ENCODE results near the gene MTM1. TPM values are rescaled to one million over a fixed set of nuclear protein-coding genes. Genes with fewer than 3 reads are reported as not detected.

The MTM1 gene
- polyA plus RNA-seq, 1 donor from 2014 or later = 7.1 TPM

DNA sequence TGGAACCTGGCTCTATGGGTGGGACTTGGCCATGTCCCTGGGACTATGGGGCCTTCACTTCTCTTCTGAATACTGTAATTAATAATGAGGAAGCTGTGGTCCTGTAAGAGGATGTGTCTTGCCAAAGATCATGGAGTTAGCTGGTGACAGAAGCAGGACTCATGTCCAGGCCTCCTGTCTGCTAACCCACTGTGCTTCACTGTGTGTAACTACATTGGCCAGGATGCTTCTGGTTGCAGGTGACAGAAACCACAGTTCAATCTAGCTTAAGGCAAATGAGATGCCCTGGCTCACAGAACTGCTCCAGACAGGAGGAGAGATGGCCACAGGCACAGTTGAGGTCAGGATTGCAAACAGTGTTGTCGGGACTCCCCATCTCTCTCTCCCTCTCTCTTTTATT is 127.9 kb downstream of the MTM1 start:
- no peaks in the 10 kb centered on the region for H3K9me3 ChIP-seq (ENCODE audit: low read length)
- H3K27me3 ChIP-seq (ENCODE audit: insufficient read depth, low read depth, low read length) = no peaks in the 10 kb centered on the region
- H2AFZ ChIP-seq (ENCODE audit: low read depth, low read length) = no peak overlapping the region
- no peak overlapping the region for H3K4me3 ChIP-seq (ENCODE audit: low read length)
- H3K27ac ChIP-seq (ENCODE audit: low read length) = no peak overlapping the region
- H3F3A ChIP-seq (ENCODE audit: insufficient read depth, low read length, poor library complexity, severe bottlenecking) = no peaks in the 10 kb centered on the region
- no peak overlapping the region for H3K4me2 ChIP-seq (ENCODE audit: low read length)
- no peaks in the 10 kb centered on the region for H4K20me1 ChIP-seq (ENCODE audit: insufficient read depth)
- H3K79me2 ChIP-seq (replicated peaks; ENCODE audit: insufficient read depth, low read length) = no peaks in the 10 kb centered on the region
- no peak overlapping the region for H3K9ac ChIP-seq (ENCODE audit: low read length)
- TF ChIP-seq EZH2 (IDR thresholded peaks at IDR 0.05; ENCODE audit: borderline replicate concordance, insufficient read depth, low read length, poor library complexity, severe bottlenecking) = no peak
- no peaks in the 10 kb centered on the region for H3K36me3 ChIP-seq (ENCODE audit: insufficient read depth, low read length)
- H3K9me2 ChIP-seq (ENCODE audit: insufficient read depth, low read length) = no peaks in the 10 kb centered on the region

DNA sequence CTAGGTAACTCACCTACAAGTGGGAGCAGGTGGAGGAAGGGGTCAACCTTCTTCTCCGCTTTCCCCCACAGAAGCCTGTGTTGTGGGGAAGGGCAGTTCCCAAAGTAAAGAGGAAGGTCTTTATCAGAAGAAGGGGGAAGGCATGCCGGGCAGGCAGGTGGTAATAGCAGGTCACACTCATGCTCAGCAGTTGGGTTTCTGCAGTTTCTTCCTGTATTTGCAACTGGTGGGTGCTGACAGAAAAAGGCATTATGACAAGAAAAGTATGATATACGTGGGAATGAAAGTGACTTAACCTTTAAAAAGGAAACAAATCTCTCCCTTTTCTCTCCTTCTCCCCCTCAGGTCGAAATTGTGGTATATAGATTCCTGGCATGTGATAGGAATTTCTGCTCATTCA is 128.4 kb downstream of the MTM1 start:
- H4K20me1 ChIP-seq (ENCODE audit: insufficient read depth) = no peaks in the 10 kb centered on the region
- no peaks in the 10 kb centered on the region for H3K27me3 ChIP-seq (ENCODE audit: insufficient read depth, low read depth, low read length)
- H3F3A ChIP-seq (ENCODE audit: insufficient read depth, low read length, poor library complexity, severe bottlenecking) = no peaks in the 10 kb centered on the region
- no peak overlapping the region for H3K4me3 ChIP-seq (ENCODE audit: low read length)
- H3K9ac ChIP-seq (ENCODE audit: low read length) = no peak overlapping the region
- TF ChIP-seq TAF1 (IDR thresholded peaks at IDR 0.05; ENCODE audit: low read depth) = no peak
- TF ChIP-seq, protein P1, sequence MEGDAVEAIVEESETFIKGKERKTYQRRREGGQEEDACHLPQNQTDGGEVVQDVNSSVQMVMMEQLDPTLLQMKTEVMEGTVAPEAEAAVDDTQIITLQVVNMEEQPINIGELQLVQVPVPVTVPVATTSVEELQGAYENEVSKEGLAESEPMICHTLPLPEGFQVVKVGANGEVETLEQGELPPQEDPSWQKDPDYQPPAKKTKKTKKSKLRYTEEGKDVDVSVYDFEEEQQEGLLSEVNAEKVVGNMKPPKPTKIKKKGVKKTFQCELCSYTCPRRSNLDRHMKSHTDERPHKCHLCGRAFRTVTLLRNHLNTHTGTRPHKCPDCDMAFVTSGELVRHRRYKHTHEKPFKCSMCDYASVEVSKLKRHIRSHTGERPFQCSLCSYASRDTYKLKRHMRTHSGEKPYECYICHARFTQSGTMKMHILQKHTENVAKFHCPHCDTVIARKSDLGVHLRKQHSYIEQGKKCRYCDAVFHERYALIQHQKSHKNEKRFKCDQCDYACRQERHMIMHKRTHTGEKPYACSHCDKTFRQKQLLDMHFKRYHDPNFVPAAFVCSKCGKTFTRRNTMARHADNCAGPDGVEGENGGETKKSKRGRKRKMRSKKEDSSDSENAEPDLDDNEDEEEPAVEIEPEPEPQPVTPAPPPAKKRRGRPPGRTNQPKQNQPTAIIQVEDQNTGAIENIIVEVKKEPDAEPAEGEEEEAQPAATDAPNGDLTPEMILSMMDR (IDR thresholded peaks at IDR 0.05; ENCODE audit: poor library complexity, severe bottlenecking) = no peak
- TF ChIP-seq EZH2 (IDR thresholded peaks at IDR 0.05; ENCODE audit: borderline replicate concordance, insufficient read depth, low read length, poor library complexity, severe bottlenecking) = no peak
- TF ChIP-seq, protein P2, sequence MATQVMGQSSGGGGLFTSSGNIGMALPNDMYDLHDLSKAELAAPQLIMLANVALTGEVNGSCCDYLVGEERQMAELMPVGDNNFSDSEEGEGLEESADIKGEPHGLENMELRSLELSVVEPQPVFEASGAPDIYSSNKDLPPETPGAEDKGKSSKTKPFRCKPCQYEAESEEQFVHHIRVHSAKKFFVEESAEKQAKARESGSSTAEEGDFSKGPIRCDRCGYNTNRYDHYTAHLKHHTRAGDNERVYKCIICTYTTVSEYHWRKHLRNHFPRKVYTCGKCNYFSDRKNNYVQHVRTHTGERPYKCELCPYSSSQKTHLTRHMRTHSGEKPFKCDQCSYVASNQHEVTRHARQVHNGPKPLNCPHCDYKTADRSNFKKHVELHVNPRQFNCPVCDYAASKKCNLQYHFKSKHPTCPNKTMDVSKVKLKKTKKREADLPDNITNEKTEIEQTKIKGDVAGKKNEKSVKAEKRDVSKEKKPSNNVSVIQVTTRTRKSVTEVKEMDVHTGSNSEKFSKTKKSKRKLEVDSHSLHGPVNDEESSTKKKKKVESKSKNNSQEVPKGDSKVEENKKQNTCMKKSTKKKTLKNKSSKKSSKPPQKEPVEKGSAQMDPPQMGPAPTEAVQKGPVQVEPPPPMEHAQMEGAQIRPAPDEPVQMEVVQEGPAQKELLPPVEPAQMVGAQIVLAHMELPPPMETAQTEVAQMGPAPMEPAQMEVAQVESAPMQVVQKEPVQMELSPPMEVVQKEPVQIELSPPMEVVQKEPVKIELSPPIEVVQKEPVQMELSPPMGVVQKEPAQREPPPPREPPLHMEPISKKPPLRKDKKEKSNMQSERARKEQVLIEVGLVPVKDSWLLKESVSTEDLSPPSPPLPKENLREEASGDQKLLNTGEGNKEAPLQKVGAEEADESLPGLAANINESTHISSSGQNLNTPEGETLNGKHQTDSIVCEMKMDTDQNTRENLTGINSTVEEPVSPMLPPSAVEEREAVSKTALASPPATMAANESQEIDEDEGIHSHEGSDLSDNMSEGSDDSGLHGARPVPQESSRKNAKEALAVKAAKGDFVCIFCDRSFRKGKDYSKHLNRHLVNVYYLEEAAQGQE (IDR thresholded peaks at IDR 0.05; ENCODE audit: borderline replicate concordance) = no peak
- TF ChIP-seq EP300 (conservative IDR thresholded peaks at IDR 0.05; ENCODE audit: poor library complexity, severe bottlenecking) = no peak
- no peak for TF ChIP-seq POLR2AphosphoS5 (IDR thresholded peaks at IDR 0.05)
- TF ChIP-seq RAD21 (conservative IDR thresholded peaks at IDR 0.05) = no peak
- TF ChIP-seq MXI1 (conservative IDR thresholded peaks at IDR 0.05; ENCODE audit: poor library complexity, severe bottlenecking) = no peak
- no peak for TF ChIP-seq SMC3 (conservative IDR thresholded peaks at IDR 0.05; ENCODE audit: poor library complexity)
- no peaks in the 10 kb centered on the region for H3K9me3 ChIP-seq (ENCODE audit: low read length)
- H3K27ac ChIP-seq (ENCODE audit: low read length) = no peak overlapping the region
- H3K4me2 ChIP-seq (ENCODE audit: low read length) = no peak overlapping the region
- H2AFZ ChIP-seq (ENCODE audit: low read depth, low read length) = no peak overlapping the region
- H3K79me2 ChIP-seq (replicated peaks; ENCODE audit: insufficient read depth, low read length) = no peaks in the 10 kb centered on the region
- H3K36me3 ChIP-seq (ENCODE audit: insufficient read depth, low read length) = no peaks in the 10 kb centered on the region
- no peaks in the 10 kb centered on the region for H3K9me2 ChIP-seq (ENCODE audit: insufficient read depth, low read length)

DNA sequence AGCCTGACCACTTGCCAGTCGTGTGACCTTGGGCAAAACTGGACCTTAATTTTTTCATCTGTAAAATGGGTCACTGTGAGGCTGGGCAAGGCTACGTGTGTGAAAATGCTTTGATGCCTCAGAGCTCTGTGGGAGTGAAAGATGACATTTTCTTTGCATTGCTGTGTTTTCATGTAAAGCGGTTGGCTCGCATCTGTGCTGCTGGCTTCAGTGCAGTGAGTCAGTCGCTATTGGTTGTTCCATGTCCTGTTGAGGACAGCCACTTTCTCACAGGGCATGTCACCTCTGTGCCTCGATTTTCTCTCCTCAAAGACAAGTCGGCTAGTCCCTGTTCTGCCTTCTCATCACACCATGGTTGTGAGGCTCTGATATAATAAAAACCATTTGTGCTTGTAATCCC is 129.2 kb downstream of the MTM1 start:
- Histone ChIP-seq H4K20me1 (ENCODE audit: insufficient read depth) (no peaks in the 10 kb centered on the region), H3K36me3 (ENCODE audit: insufficient read depth, low read length) (no peaks in the 10 kb centered on the region), H3F3A (ENCODE audit: insufficient read depth, low read length, poor library complexity, severe bottlenecking) (no peaks in the 10 kb centered on the region), H3K27me3 (ENCODE audit: insufficient read depth, low read depth, low read length) (no peaks in the 10 kb centered on the region), H2AFZ (ENCODE audit: low read depth, low read length) (no peak overlapping the region), H3K4me2 (ENCODE audit: low read length) (no peak overlapping the region), H3K79me2 (replicated peaks; ENCODE audit: insufficient read depth, low read length) (no peaks in the 10 kb centered on the region), H3K9me3 (ENCODE audit: low read length) (no peaks in the 10 kb centered on the region), H3K9me2 (ENCODE audit: insufficient read depth, low read length) (no peaks in the 10 kb centered on the region), H3K27ac (ENCODE audit: low read length) (no peak overlapping the region), H3K4me3 (ENCODE audit: low read length) (no peak overlapping the region), H3K9ac (ENCODE audit: low read length) (no peak overlapping the region)
- TF ChIP-seq RAD21 (conservative IDR thresholded peaks at IDR 0.05) = no peak
- no peak for TF ChIP-seq SMC3 (conservative IDR thresholded peaks at IDR 0.05; ENCODE audit: poor library complexity)
- TF ChIP-seq EP300 (conservative IDR thresholded peaks at IDR 0.05; ENCODE audit: poor library complexity, severe bottlenecking) = no peak
- TF ChIP-seq MXI1 (conservative IDR thresholded peaks at IDR 0.05; ENCODE audit: poor library complexity, severe bottlenecking) = no peak
- no peak for TF ChIP-seq TAF1 (IDR thresholded peaks at IDR 0.05; ENCODE audit: low read depth)
- TF ChIP-seq, protein P1 (IDR thresholded peaks at IDR 0.05; ENCODE audit: poor library complexity, severe bottlenecking) = no peak
- TF ChIP-seq EZH2 (IDR thresholded peaks at IDR 0.05; ENCODE audit: borderline replicate concordance, insufficient read depth, low read length, poor library complexity, severe bottlenecking) = no peak
- TF ChIP-seq, protein P2 (IDR thresholded peaks at IDR 0.05; ENCODE audit: borderline replicate concordance) = no peak
- TF ChIP-seq POLR2AphosphoS5 (IDR thresholded peaks at IDR 0.05) = no peak

All from neural cell (in vitro differentiated cells).